Prostate gland (tissue), 2 donors: ENCODE results near the gene KIFBP. TPM values are rescaled to one million over a fixed set of nuclear protein-coding genes. Genes with fewer than 3 reads are reported as not detected.

Experiments used
- DNase-seq: peaks from one replicate; pipeline ENCODE4 v3.0.0-alpha.2; 2019; ENCODE audit warnings: low spot score
- H3K27ac ChIP-seq, 2 donors: fragments of 200-600 bp; sonication (generic); 2 replicates each; pipeline ENCODE4 v1.5.1; 2017 to 2019
- H3K27me3 ChIP-seq: fragments of 200-600 bp; sonication (generic); replicated peaks from 2 replicates; pipeline ENCODE4 v1.5.1; 2019; ENCODE audit not compliant: insufficient read depth
- H3K36me3 ChIP-seq, 2 donors: fragments of 200-600 bp; sonication (generic); 1 replicate in 1 of 2; 2 replicates in 1 of 2; pipeline versions ENCODE4 v1.5.1 to v1.8.1; 2017 to 2019
- H3K4me1 ChIP-seq: fragments of 200-600 bp; sonication (generic); replicated peaks from 2 replicates; pipeline ENCODE4 v1.5.1; 2019
- H3K4me3 ChIP-seq, 2 donors: fragments of 200-600 bp; sonication (generic); 2 replicates each; pipeline ENCODE4 v1.5.1; 2017 to 2019
- H3K9me3 ChIP-seq: fragments of 200-600 bp; sonication (generic); 2 replicates; pipeline ENCODE4 v1.5.1; 2017
- POLR2A ChIP-seq: fragments of 450-650 bp; IDR thresholded peaks from one replicate; pipeline ENCODE4 v1.6.1; 2016; ENCODE audit warnings: antibody characterized with exemption, mild to moderate bottlenecking
- POLR2AphosphoS5 ChIP-seq: sonication (generic); formaldehyde crosslinking; IDR thresholded peaks from one replicate; pipeline ENCODE4 v1.6.1; 2017; ENCODE audit warnings: antibody characterized with exemption
- WGBS: methylation state at CpG from one replicate; pipeline ENCODE4 v1.1.5; 2018; 5-methylcytosine and 5-hydroxymethylcytosine counted together
- intact Hi-C: fragments of 100-400 bp; cut with DNase I; formaldehyde crosslinking; loops from one replicate; pipeline ENCODE4 v1.14.2; 2022
- total RNA-seq, 2 donors: library from RNA; depleted of rRNA; stranded (reverse); fragments of >200 nt; gene quantifications; one replicate each; pipeline ENCODE4 v1.1.0, GENCODE V29; 2016
- TF ChIP-seq, protein P1 (sequence below), 4 experiments: fragments of 200-600 bp in 2 of 4; fragments of 450-650 bp in 2 of 4; sonication (generic) in 2 of 4; IDR thresholded peaks; 1 replicate in 3 of 4; 2 replicates in 1 of 4; pipeline ENCODE4 v1.5.1; 2016 to 2019; ENCODE audit warnings: antibody characterized with exemption in 4 of 4, mild to moderate bottlenecking in 2 of 4, moderate library complexity in 2 of 4

KIFBP gene
- total RNA-seq, 2 donors from 2014 or later: 37.3 to 46.7 TPM

DNA sequence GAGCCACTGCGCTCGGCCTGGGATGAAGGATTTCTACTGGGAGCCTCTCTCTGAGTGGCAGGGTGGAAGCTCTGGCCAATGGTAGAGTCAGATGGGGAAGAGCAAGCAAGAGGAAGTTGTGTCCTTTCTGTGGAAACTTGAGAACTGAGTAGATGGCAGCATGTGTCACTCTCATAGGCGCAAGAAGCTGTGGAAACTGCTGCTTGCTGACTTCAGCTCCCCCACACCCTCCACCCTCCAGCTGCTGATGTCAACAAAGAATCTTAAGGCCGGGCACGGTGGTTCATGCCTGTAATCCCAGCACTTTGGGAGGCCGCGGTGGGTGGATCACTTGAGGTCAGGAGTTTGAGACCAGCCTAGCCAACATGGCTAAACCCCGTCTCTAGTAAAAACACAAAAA lies 59.5 kb downstream of the KIFBP start:
- intact Hi-C loops: no loop called here
- no peak overlapping the region for H3K27ac ChIP-seq

DNA sequence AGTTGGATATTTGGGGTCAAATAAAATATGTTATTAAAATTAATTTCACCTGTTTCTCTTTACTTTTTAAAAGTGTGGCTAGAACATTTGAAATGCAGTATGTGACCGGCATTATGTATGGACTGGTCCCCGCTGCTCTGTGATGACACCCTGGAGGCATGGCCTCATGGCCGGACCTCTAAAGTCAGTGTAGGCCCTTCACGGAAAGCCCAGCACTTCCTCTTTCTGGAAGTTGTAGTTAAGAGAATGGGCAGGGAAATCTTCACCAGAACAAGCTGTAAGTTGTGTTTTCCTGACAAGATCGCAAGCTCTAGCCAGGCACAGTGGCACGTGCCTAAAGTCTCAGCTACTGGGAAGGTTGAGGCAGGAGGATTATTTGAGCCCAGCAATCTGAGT lies 61.0 kb downstream of the KIFBP start:
- intact Hi-C loops: no loop called here
- H3K27me3 ChIP-seq: no peaks in the 10 kb centered on the region
- no peaks in the 10 kb centered on the region for H3K4me1 ChIP-seq
- H3K9me3 ChIP-seq: no peaks in the 10 kb centered on the region
- DNase-seq: no peak
- 86% methylated on average over 6 of the region's 6 CpGs for WGBS
- H3K4me3 ChIP-seq: no peak overlapping the region
- H3K36me3 ChIP-seq: no peaks in the 10 kb centered on the region
- TF ChIP-seq POLR2A: no peak
- no peak for TF ChIP-seq POLR2AphosphoS5
- TF ChIP-seq, protein P1, sequence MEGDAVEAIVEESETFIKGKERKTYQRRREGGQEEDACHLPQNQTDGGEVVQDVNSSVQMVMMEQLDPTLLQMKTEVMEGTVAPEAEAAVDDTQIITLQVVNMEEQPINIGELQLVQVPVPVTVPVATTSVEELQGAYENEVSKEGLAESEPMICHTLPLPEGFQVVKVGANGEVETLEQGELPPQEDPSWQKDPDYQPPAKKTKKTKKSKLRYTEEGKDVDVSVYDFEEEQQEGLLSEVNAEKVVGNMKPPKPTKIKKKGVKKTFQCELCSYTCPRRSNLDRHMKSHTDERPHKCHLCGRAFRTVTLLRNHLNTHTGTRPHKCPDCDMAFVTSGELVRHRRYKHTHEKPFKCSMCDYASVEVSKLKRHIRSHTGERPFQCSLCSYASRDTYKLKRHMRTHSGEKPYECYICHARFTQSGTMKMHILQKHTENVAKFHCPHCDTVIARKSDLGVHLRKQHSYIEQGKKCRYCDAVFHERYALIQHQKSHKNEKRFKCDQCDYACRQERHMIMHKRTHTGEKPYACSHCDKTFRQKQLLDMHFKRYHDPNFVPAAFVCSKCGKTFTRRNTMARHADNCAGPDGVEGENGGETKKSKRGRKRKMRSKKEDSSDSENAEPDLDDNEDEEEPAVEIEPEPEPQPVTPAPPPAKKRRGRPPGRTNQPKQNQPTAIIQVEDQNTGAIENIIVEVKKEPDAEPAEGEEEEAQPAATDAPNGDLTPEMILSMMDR (IDR thresholded peaks at IDR 0.05): no peak
- no peak overlapping the region for H3K27ac ChIP-seq

More for the DNA sequence above, 59.5 kb downstream of the KIFBP start:
- WGBS: 50% methylated on average over 8 of the region's 8 CpGs
- no peaks in the 10 kb centered on the region for H3K27me3 ChIP-seq
- no peak overlapping the region for H3K4me3 ChIP-seq
- TF ChIP-seq POLR2AphosphoS5: no peak
- TF ChIP-seq, protein P1 (IDR thresholded peaks at IDR 0.05): no peak
- no peak for TF ChIP-seq POLR2A
- no peaks in the 10 kb centered on the region for H3K9me3 ChIP-seq
- H3K4me1 ChIP-seq: no peaks in the 10 kb centered on the region
- H3K36me3 ChIP-seq: no peaks in the 10 kb centered on the region
- no peak for DNase-seq

DNA sequence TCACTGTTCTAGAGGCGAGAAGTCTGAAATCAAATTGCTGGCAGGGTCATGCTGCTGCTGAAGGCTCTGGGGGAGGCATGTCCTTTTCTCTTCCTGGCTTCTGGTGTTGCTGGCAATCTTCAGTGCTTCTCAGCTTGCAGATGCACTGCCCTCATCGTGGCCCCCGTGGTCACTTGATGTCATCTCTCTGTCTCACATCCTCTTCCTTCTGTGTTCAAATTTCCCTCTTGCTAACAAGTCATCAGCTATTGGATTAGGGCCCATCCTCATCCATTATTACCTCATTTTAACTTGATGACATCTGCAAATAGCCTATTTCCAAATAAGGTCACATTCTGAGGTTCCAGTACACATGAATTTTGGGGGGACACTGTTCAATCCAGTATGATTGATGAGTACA lies 62.7 kb downstream of the KIFBP start:
- 78% methylated on average over 3 of the region's 3 CpGs for WGBS
- no peaks in the 10 kb centered on the region for H3K9me3 ChIP-seq
- H3K27ac ChIP-seq: no peak overlapping the region
- H3K36me3 ChIP-seq: no peaks in the 10 kb centered on the region
- DNase-seq: no peak
- TF ChIP-seq POLR2A (no peak), POLR2AphosphoS5 (no peak)
- TF ChIP-seq, protein P1 (IDR thresholded peaks at IDR 0.05): no peak
- intact Hi-C loops: no loop called here
- H3K4me1 ChIP-seq: no peaks in the 10 kb centered on the region
- H3K27me3 ChIP-seq: no peaks in the 10 kb centered on the region
- H3K4me3 ChIP-seq: no peak overlapping the region

DNA sequence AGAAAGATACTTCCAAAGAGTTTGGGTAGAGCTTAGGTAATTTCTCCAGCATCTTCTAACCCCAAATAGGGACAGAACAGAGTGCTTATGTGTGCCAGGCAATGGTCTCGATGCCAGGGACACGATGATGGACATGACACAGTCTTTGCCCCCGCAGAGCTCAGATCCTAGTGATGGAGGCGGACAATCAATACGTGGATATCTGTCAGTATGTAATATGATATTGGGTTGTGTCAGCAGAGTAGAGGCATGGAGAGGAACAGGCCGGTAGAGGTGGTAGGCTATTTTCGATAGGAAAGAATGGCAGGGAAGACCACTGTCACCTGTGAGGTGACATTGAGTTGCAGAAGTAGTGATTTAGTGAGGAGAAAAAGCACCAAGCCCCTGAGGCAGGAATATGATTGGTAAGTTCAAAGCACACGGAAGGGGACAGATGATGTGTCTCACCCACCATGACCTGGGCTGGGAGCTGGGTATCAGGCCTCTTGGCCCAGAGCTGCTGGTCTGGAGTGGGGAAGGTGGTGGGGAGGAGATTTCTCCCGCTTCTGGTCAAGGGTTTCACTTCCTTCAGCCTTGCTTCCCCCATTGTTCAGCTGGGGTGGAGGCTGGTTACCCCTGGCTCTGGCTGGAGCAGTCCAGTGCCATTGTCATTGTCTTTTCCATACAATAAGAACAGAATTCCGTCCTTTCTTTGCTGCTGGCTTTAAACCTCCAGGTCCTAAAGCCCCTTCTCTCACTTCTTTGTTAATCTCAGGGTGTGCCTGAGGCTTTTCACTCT lies 63.3 kb downstream of the KIFBP start:
- Histone ChIP-seq H3K4me1 (no peaks in the 10 kb centered on the region), H3K27me3 (no peaks in the 10 kb centered on the region), H3K4me3 (no peak overlapping the region), H3K36me3 (no peaks in the 10 kb centered on the region), H3K9me3 (no peaks in the 10 kb centered on the region), H3K27ac (no peak overlapping the region)
- no peak for DNase-seq
- TF ChIP-seq, protein P1 (IDR thresholded peaks at IDR 0.05): no peak
- TF ChIP-seq POLR2AphosphoS5: no peak
- TF ChIP-seq POLR2A: no peak
- 79% methylated on average over 10 of the region's 10 CpGs for WGBS
- intact Hi-C loops: no loop called here

DNA sequence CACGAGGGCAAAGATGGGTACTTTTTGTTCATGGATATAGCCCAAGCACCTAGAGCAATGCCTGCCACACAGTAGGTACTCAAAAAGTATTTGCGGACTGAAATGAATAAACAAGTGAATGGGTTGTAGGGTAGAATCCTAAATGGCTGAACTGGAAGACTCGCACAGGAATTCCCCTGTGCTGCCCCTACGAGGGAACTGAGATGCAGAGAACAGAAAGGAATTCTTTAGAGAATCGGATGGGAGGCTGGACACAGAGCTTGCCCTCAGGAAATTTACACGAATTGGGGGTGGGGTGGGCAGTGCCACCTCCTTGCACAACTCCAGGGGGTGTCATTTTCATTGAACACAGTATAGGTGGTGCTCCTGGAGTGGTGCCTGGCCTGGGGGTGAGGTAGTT lies 64.1 kb downstream of the KIFBP start:
- Histone ChIP-seq H3K9me3 (no peaks in the 10 kb centered on the region), H3K27me3 (no peaks in the 10 kb centered on the region), H3K4me3 (no peak overlapping the region), H3K4me1 (no peaks in the 10 kb centered on the region), H3K36me3 (no peaks in the 10 kb centered on the region), H3K27ac (no peak overlapping the region)
- 82% methylated on average over 6 of the region's 6 CpGs for WGBS
- intact Hi-C loops: no loop called here
- no peak for TF ChIP-seq POLR2A
- TF ChIP-seq, protein P1 (IDR thresholded peaks at IDR 0.05): no peak
- no peak for TF ChIP-seq POLR2AphosphoS5
- DNase-seq: no peak
